ENCODE results near the gene TNK2. TPM values are rescaled to one million over a fixed set of nuclear protein-coding genes. Genes with fewer than 3 reads are reported as not detected.

The TNK2 gene
- total RNA-seq, 4 donors from 2014 or later, result 6.1 to 81.2 (median 24.4) TPM

DNA sequence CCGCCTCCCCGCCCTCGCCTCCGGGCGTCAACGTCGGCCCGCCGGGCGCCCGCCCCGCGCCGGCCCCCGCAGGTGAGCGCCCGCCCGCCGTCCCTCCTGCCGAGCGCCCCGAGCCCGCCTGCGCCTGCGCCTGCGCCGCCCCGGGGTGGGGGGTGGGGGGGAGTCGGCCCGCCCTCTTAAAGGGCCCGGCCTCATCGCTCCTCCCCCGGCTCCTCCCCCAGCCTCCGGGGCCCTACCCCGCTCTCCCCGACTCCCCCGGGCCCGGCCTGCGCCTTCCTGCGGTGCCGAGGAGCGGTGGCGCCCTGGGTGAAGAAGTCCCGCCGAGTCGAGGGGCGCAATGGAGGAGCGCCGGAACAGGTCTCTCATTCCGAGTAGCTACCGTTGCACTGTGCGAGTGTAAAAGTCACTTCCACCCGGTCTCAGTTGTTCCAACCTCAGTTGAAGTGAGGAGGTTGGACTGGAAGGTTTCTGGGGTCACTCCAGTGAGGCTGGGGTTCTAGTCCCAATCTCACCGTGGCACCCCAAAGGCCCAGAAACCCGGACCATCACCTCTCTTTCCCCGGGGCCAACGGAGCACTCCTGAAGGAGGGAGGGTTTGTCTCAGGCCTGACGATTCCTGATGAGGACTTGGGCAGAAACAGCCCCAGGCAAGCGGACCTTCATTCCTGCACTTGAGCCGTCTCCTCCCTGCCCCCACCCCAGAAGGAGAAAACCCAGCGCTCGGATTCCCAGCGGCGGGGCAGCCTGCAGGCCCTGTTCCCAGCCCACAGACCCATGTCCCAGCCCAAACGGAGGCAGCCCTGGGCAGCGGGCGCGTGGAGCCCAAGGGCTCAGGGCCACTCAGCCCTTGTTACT, 1.5 kb upstream of the TNK2 start:
- no peaks in the 10 kb centered on the region for H3K36me3 ChIP-seq
- peak overlapping the region; percentile 72 to 73 for H3K27ac ChIP-seq
- TF ChIP-seq POLR2A (IDR thresholded peaks at IDR 0.05) (peak in 1 of 2 donors; percentile 43), CTCF (IDR thresholded peaks at IDR 0.05) (peak in 1 of 4 experiments; percentile 13)
- peak; percentile 87 to 88 for DNase-seq
- peaks cover 0 to 18% of the 10 kb centered on the region in 2 donors for H3K4me1 ChIP-seq
- H3K27me3 ChIP-seq, result no peaks in the 10 kb centered on the region
- intact Hi-C loops (cut with DNase I; ENCODE audit: low total_unique reads), result no loop called here
- no peaks in the 10 kb centered on the region for H3K9me3 ChIP-seq
- H3K4me3 ChIP-seq, result peak overlapping the region; percentile 43 to 75

- TF ChIP-seq CTCF (IDR thresholded peaks at IDR 0.05) (no peak), POLR2A (IDR thresholded peaks at IDR 0.05) (no peak)
- intact Hi-C loops (cut with DNase I; ENCODE audit: low total_unique reads), result no loop called here
- Histone ChIP-seq H3K4me1 (peaks cover 0 to 18% of the 10 kb centered on the region in 2 donors), H3K4me3 (peak overlapping the region; percentile 43 to 75), H3K27ac (peak overlapping the region; percentile 51 to 73), H3K27me3 (no peaks in the 10 kb centered on the region), H3K9me3 (no peaks in the 10 kb centered on the region), H3K36me3 (no peaks in the 10 kb centered on the region)
- DNase-seq, result no peak
Measured at GRCh38 chr3:195908694-195909581, 587 bp upstream of the TNK2 start.

GRCh38 chr3:195907684-195907933, 742 bp downstream of the TNK2 start:
- intact Hi-C loops (cut with DNase I; ENCODE audit: low total_unique reads), result no loop called here
- no peak for DNase-seq
- H3K4me1 ChIP-seq, result peaks cover 0 to 18% of the 10 kb centered on the region in 2 donors

DNA sequence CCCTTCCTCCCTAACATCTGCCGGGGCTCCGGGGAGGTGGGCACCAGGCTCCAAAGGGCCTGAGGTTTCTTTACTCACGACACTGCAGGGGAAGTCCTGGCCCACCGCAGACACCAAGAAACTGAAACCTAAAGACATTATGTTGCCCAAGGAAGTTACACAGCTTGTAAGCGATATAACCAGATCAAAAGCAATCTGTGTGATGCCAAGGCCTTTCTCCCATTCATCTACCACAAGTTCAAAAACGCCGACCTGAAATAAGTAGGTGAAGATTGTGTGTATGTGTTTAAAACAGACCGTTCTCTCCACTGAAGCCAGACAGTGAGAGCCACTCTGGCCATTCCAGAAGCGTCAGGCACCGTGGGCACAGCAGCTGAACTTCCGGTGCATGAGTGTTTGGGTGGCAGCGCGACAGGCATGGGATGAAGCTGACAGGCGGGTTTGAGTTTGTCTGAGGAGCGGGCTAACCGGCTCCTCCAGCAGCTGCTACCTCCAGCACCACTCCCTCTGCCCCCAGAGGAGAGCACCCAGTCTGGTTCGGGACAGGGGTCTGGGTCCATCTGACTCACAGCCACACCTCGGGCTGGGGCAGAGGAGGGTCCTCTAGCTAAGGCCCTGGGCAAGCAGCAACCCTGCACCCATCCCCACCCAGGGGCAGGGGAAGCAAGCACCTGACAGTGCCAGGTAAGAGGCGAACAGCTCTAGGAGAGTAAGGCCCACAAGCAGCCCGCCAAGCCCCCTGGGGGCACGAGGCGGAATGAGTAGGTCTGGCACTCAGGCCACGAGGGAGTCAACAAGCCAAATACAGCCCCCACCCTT, 1.3 kb downstream of the TNK2 start:
- DNase-seq, result no peak
- Histone ChIP-seq H3K9me3 (no peaks in the 10 kb centered on the region), H3K36me3 (no peaks in the 10 kb centered on the region), H3K27me3 (no peaks in the 10 kb centered on the region), H3K27ac (no peak overlapping the region), H3K4me3 (peak overlapping the region in 1 of 2 donors; percentile 75), H3K4me1 (peaks cover 0 to 18% of the 10 kb centered on the region in 2 donors)
- intact Hi-C loops (cut with DNase I; ENCODE audit: low total_unique reads), result no loop called here
- TF ChIP-seq CTCF (IDR thresholded peaks at IDR 0.05) (no peak), POLR2A (IDR thresholded peaks at IDR 0.05) (no peak)

More at GRCh38 chr3:195907684-195907933, 742 bp downstream of the TNK2 start:
- Histone ChIP-seq H3K27me3 (no peaks in the 10 kb centered on the region), H3K4me3 (peak overlapping the region in 1 of 2 donors; percentile 75), H3K9me3 (no peaks in the 10 kb centered on the region), H3K27ac (no peak overlapping the region), H3K36me3 (no peaks in the 10 kb centered on the region)
- TF ChIP-seq CTCF (IDR thresholded peaks at IDR 0.05) (no peak), POLR2A (IDR thresholded peaks at IDR 0.05) (no peak)
